SK-N-MC (cell line): ENCODE data around the gene JUN.

Experiments
- EZH2 ChIP-seq: fragments of 200-600 bp; sonication (generic); IDR thresholded peaks from one replicate; pipeline ENCODE4 v1.6.1; 2017; ENCODE audit warnings: antibody characterized with exemption
- FOXP2 ChIP-seq: optimal IDR thresholded peaks from 2 replicates; pipeline ENCODE3; 2011; ENCODE audit warnings: mild to moderate bottlenecking, moderate library complexity; ENCODE audit not compliant: insufficient read depth; ENCODE audit errors: extremely low read length, control extremely low read depth
- POLR2AphosphoS5 ChIP-seq: IDR thresholded peaks from 2 replicates; pipeline ENCODE4 v1.6.1; 2012; ENCODE audit warnings: mild to moderate bottlenecking, low read depth, low read length, borderline replicate concordance

DNA sequence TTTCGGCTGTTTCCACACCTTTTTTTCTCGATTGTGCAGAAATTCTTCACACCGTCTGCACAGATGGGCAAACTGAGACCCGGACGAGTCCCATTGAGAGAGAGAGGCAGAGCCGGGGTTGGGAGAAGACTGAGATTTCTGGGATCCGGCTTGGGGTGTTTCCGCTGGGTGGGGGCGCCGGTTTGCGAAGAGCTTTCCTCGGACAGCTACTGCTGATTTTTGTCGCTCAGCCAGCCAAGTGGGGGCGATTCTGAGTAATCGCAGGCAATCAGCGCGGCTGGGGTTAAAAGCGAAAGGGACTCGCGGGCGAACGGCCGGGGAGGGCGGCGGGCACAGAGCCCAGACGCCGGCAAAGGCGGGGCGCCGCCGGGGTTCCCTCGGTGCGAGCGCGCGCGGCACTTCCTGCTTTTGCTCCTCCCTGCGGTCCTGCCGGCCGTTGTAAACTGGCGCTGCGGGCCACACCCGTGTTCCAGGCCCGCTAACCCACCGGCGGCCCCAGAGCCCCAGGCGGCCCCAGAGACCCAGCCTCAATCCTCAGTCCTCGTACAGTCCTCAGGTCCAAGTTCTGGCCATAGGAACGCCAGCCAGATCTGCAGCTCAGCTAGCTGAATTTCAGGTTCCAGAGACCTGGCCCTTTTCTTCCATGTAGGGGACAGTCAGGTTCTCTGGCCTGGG, 32.4 kb upstream of the JUN start:
- TF ChIP-seq POLR2AphosphoS5 (peak; percentile 27; the same call in 1 of the 2 replicates), EZH2 (no peak), FOXP2 (no peak)
